Gastrocnemius medialis (tissue), 4 donors: Measurements from ENCODE around the gene LMO2. TPM values are rescaled to one million over a fixed set of nuclear protein-coding genes. Genes with fewer than 3 reads are reported as not detected.

ENCODE experiments used
- ATAC-seq, 2 donors: fragments of 150-250 bp; one replicate each; pipeline ENCODE4 v1.9.1; 2016
- DNase-seq, 2 donors: peaks; one replicate each; pipeline ENCODE4 v3.0.0-alpha.2; 2019
- H3K27ac ChIP-seq, 4 donors: fragments of 200-600 bp; sonication (generic); 1 replicate in 1 of 4; 2 replicates in 3 of 4; pipeline ENCODE4 v1.5.1; 2016 to 2018; ENCODE audit warnings: mild to moderate bottlenecking in 2 of 4, moderate library complexity in 1 of 4
- H3K27me3 ChIP-seq, 3 donors: fragments of 200-600 bp; sonication (generic) in 2 of 3; 1 replicate in 1 of 3; 2 replicates in 2 of 3; pipeline versions ENCODE4 v1.5.1 to v1.6.0; 2016 to 2019; ENCODE audit warnings: mild to moderate bottlenecking in 1 of 3, moderate library complexity in 1 of 3
- H3K36me3 ChIP-seq, 2 donors: fragments of 200-600 bp; sonication (generic) in 1 of 2; one replicate each; pipeline ENCODE4 v1.5.1; 2017 to 2018
- H3K4me1 ChIP-seq, 2 donors: fragments of 200-600 bp; sonication (generic) in 1 of 2; one replicate each; pipeline ENCODE4 v1.5.1; 2016 to 2017; ENCODE audit warnings: mild to moderate bottlenecking in 2 of 2
- H3K4me3 ChIP-seq, 4 donors: fragments of 200-600 bp; sonication (generic) in 3 of 4; 1 replicate in 1 of 4; 2 replicates in 3 of 4; pipeline ENCODE4 v1.5.1; 2016 to 2019; ENCODE audit warnings: mild to moderate bottlenecking in 2 of 4
- H3K9me3 ChIP-seq, 3 donors: fragments of 200-600 bp; sonication (generic) in 2 of 3; 1 replicate in 1 of 3; 2 replicates in 2 of 3; pipeline ENCODE4 v1.5.1; 2016 to 2019
- POLR2A ChIP-seq, 2 donors: fragments of 450-650 bp; IDR thresholded peaks; one replicate each; pipeline ENCODE4 v1.6.1; 2017; ENCODE audit warnings: antibody characterized with exemption in 2 of 2, mild to moderate bottlenecking in 2 of 2, moderate library complexity in 2 of 2
- in situ Hi-C, 4 donors: fragments of 200-750 bp; cut with MboI; loops; one replicate each; pipeline versions ENCODE4 v1.15.0 to v1.8.0; 2017; ENCODE audit warnings: low sequenced_read_pairs in 4 of 4
- intact Hi-C: fragments of 100-400 bp; cut with DNase I; formaldehyde crosslinking; loops from one replicate; pipeline ENCODE4 v1.15.1; 2023; ENCODE audit warnings: low total_unique reads
- total RNA-seq, 4 donors: library from RNA; depleted of rRNA; stranded (reverse); fragments of >200 nt; gene quantifications; one replicate each; pipeline versions ENCODE4 v1.1.0 to v1.2.3, GENCODE V29; 2016
- TF ChIP-seq, protein P1 (sequence below), 5 experiments: fragments of 450-650 bp in 3 of 5; fragments of 200-600 bp in 2 of 5; sonication (generic) in 2 of 5; IDR thresholded peaks in 4 of 5; conservative IDR thresholded peaks in 1 of 5; 1 replicate in 4 of 5; 2 replicates in 1 of 5; pipeline ENCODE4 v1.5.1; 2016 to 2019; ENCODE audit warnings: antibody characterized with exemption in 5 of 5, mild to moderate bottlenecking in 3 of 5, moderate library complexity in 3 of 5

LMO2 gene
- total RNA-seq, 4 donors from 2014 or later, result 5.3 to 41.9 (median 19.2) TPM

GRCh38 chr11:33887886-33888285 is 4.0 kb downstream of the LMO2 start:
- Histone ChIP-seq H3K27me3 (no peaks in the 10 kb centered on the region), H3K36me3 (no peaks in the 10 kb centered on the region), H3K4me3 (no peak overlapping the region), H3K4me1 (peaks cover 7% of the 10 kb centered on the region in 2 donors), H3K9me3 (no peaks in the 10 kb centered on the region), H3K27ac (no peak overlapping the region)
- in situ Hi-C loops (no loop called here), intact Hi-C loops (no loop called here)
- no peak for DNase-seq
- ATAC-seq, result no peak
- TF ChIP-seq, protein P1, sequence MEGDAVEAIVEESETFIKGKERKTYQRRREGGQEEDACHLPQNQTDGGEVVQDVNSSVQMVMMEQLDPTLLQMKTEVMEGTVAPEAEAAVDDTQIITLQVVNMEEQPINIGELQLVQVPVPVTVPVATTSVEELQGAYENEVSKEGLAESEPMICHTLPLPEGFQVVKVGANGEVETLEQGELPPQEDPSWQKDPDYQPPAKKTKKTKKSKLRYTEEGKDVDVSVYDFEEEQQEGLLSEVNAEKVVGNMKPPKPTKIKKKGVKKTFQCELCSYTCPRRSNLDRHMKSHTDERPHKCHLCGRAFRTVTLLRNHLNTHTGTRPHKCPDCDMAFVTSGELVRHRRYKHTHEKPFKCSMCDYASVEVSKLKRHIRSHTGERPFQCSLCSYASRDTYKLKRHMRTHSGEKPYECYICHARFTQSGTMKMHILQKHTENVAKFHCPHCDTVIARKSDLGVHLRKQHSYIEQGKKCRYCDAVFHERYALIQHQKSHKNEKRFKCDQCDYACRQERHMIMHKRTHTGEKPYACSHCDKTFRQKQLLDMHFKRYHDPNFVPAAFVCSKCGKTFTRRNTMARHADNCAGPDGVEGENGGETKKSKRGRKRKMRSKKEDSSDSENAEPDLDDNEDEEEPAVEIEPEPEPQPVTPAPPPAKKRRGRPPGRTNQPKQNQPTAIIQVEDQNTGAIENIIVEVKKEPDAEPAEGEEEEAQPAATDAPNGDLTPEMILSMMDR (IDR thresholded peaks at IDR 0.05 in 4 of 5, conservative IDR thresholded peaks at IDR 0.05 in 1 of 5), result no peak
- no peak for TF ChIP-seq POLR2A (IDR thresholded peaks at IDR 0.05)

DNA sequence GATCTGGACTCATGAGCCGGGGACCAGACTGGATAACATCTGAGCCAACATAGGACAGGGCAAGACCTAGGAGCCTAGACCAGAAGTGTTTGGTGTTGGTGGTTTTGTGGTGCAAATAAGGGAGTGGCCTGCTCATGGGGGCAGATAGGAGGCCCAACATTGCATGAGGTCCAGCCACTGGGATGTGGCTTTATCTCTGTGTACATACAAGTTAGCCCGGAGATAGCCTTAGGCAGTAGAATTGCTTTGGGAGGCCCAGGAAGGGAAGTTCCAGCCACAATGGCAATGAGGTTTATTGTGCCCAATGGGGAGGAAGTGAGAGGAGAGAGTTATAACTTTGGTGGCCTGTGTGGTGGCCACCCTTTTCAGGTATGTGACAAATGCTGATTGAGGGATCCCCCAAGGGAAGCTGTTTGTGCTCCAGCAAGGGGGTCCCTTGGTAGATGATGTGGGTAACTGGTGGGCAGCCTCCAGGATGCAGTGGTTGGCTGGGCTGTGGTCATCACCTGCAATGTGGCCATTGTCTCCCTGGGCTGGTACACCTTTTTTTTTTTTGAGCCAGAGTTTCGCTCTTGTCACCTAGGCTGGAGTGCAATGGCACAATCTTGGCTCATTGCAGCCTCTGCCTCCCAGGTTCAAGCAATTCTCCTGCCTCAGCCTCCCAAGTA is 6.4 kb downstream of the LMO2 start:
- intact Hi-C loops (no loop called here), in situ Hi-C loops (no loop called here)
- H3K4me1 ChIP-seq, result no peaks in the 10 kb centered on the region
- H3K9me3 ChIP-seq, result no peaks in the 10 kb centered on the region
- no peak overlapping the region for H3K27ac ChIP-seq
- no peak overlapping the region for H3K4me3 ChIP-seq
- no peaks in the 10 kb centered on the region for H3K36me3 ChIP-seq
- ATAC-seq (no peak), DNase-seq (no peak)
- H3K27me3 ChIP-seq, result no peaks in the 10 kb centered on the region
- TF ChIP-seq, protein P1 (IDR thresholded peaks at IDR 0.05 in 4 of 5, conservative IDR thresholded peaks at IDR 0.05 in 1 of 5), result no peak
- TF ChIP-seq POLR2A (IDR thresholded peaks at IDR 0.05), result no peak

- ATAC-seq (no peak), DNase-seq (no peak)
- no peak for TF ChIP-seq POLR2A (IDR thresholded peaks at IDR 0.05)
- TF ChIP-seq, protein P1 (IDR thresholded peaks at IDR 0.05 in 4 of 5, conservative IDR thresholded peaks at IDR 0.05 in 1 of 5), result no peak
- intact Hi-C loops, result no loop called here
- Histone ChIP-seq H3K4me3 (no peak overlapping the region), H3K36me3 (no peaks in the 10 kb centered on the region), H3K4me1 (no peaks in the 10 kb centered on the region), H3K9me3 (no peaks in the 10 kb centered on the region), H3K27ac (no peak overlapping the region), H3K27me3 (no peaks in the 10 kb centered on the region)
- in situ Hi-C loops, result no loop called here
These were observed 7.3 kb downstream of the LMO2 start for GRCh38 chr11:33884601-33885000.

DNA sequence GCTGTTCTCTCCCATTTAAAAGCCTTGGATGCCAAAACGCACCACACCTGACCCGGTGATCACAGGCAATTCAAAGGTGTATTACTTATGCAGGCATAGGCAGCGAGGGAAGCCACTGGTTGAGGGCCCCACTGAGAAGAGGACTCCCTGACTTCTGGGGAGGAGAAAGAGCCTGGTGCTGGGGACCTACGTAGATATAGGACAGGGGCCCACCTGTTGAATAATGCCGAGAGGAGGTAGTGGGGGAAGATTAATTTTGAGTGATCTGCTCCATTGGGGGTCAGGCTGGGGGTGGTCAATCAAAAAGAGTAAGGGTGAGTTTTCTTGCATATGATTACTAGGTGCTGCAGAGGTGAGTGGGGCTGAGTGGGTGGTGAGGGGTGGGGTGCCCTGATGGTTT is 7.8 kb downstream of the LMO2 start:
- in situ Hi-C loops (no loop called here), intact Hi-C loops (no loop called here)
- no peaks in the 10 kb centered on the region for H3K4me1 ChIP-seq
- ATAC-seq (no peak), DNase-seq (no peak)
- no peaks in the 10 kb centered on the region for H3K36me3 ChIP-seq
- no peaks in the 10 kb centered on the region for H3K9me3 ChIP-seq
- no peak overlapping the region for H3K27ac ChIP-seq
- no peaks in the 10 kb centered on the region for H3K27me3 ChIP-seq
- H3K4me3 ChIP-seq, result no peak overlapping the region
- no peak for TF ChIP-seq POLR2A (IDR thresholded peaks at IDR 0.05)
- TF ChIP-seq, protein P1 (IDR thresholded peaks at IDR 0.05 in 4 of 5, conservative IDR thresholded peaks at IDR 0.05 in 1 of 5), result no peak
